GM13977 (cell line): ENCODE measurements around the gene NKAIN2.

Experiments
- DNase-seq: peaks from one replicate; pipeline ENCODE4 v3.0.0; 2012; ENCODE audit warnings: low spot score
- CTCF ChIP-seq: IDR thresholded peaks from 2 replicates; pipeline ENCODE4 v1.5.1; 2012; ENCODE audit warnings: mild to moderate bottlenecking, control low read depth; ENCODE audit not compliant: insufficient read depth; ENCODE audit errors: extremely low read depth, missing control alignments
- in situ Hi-C: fragments of 300-500 bp; cut with MboI; formaldehyde crosslinking; loops from one replicate; pipeline ENCODE4 v1.12.0; 2022; ENCODE audit warnings: low sequenced_read_pairs, low pct_unique_long_range_greater_than_20kb, mixed read lengths, inconsistent platforms; ENCODE audit not compliant: unreplicated experiment

Gene NKAIN2

DNA sequence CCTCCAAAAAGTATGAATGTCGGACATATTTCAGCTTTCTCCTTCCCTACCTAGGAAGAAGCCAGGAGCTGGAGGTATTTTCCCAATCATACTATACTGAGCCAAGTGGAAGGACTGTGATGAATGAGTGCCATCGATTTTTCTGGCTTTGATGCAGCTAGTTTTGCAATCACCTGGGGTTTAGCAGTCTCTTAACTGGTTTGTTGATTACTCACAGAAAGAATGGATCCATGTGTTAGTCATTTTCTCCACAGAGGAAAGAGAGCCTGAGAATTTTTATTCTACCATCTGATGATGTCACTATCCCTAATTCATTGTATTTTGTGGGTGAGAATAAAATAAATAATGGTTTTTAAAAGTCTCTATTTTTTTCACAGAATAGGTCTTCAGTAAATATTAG, 875.7 kb downstream of the NKAIN2 start:
- in situ Hi-C loops, result no loop called here
- no peak for TF ChIP-seq CTCF
- no peak for DNase-seq

DNA sequence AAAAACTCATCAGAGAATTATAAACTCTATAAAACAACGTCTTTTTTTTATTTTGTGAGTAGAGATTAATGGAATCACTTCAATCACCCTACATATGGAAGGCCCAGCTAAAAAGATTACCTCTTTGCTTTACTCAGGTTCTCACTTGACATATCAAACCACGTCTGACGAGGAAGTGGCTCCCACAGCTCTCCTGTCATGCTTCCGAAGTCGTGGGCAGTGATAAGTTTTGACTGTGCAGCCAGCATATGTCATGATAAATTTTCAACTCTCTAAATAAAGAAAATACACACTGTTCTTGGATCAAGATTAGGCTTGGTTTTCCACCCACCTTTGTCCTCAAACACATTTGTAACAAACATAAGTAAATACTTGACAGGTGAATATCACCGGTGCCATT, 879.1 kb downstream of the NKAIN2 start:
- in situ Hi-C loops, result no loop called here
- DNase-seq, result no peak
- TF ChIP-seq CTCF, result no peak

- TF ChIP-seq CTCF, result no peak
- in situ Hi-C loops, result no loop called here
- DNase-seq, result no peak
Measured at GRCh38 chr6:124683507-124683906, 879.8 kb downstream of the NKAIN2 start.

- in situ Hi-C loops, result no loop called here
- no peak for TF ChIP-seq CTCF
- no peak for DNase-seq
Measured at GRCh38 chr6:124684621-124685020, 881.0 kb downstream of the NKAIN2 start.

- no peak for DNase-seq
- in situ Hi-C loops, result no loop called here
- TF ChIP-seq CTCF, result no peak
Measured at GRCh38 chr6:124688369-124688768, 884.7 kb downstream of the NKAIN2 start.

GRCh38 chr6:124694139-124694705, 890.6 kb downstream of the NKAIN2 start:
- no peak for TF ChIP-seq CTCF
- in situ Hi-C loops, result no loop called here
- DNase-seq, result no peak

GRCh38 chr6:124699038-124699437, 895.4 kb downstream of the NKAIN2 start:
- in situ Hi-C loops, result no loop called here
- TF ChIP-seq CTCF, result no peak

More at GRCh38 chr6:124699038-124699437, 895.4 kb downstream of the NKAIN2 start:
- no peak for DNase-seq
